HepG2 (cell line): Measurements from ENCODE around the gene UBAP1L. TPM values are rescaled to one million over a fixed set of nuclear protein-coding genes. Genes with fewer than 3 reads are reported as not detected.

Source experiments
- ATAC-seq: fragments of 200-7000 bp; cut with Tn5 transposase; 3 replicates; pipeline ENCODE4 v1.9.1; 2020; ENCODE audit warnings: mild to moderate bottlenecking, moderate library complexity
- BruUV-seq: library from RNA; stranded (reverse); fragments of 400-500 nt; replicated peaks from 2 replicates; lab custom pipeline; 2021; lab: Mats Ljungman, UMichigan
- CTCF ChIA-PET: fragments of 300-600 bp; formaldehyde crosslinking; extraction: SDS; loops from one replicate; lab custom pipeline; 2021; ENCODE audit warnings: low total read pairs, inconsistent platforms, low intra/inter-chr PET ratio; lab: Yijun Ruan, JAX
- POLR2A ChIA-PET: fragments of 350-600 bp; sonication (Branson Sonifier 250); formaldehyde crosslinking; loops from one replicate; lab custom pipeline; 2020; ENCODE audit warnings: antibody characterized with exemption, inconsistent platforms; lab: Yijun Ruan, JAX
- DNase-seq: peaks from one replicate; pipeline ENCODE4 v3.0.0-alpha.2; 2015; ENCODE audit warnings: low spot score
- FAIRE-seq: peaks from 3 replicates; lab custom pipeline; 2011; peaks lifted over from hg19 to GRCh38; lab: Jason Lieb, UNC
- H2AFZ ChIP-seq: one replicate; pipeline ENCODE4 v1.6.1; 2011; ENCODE audit warnings: low read length, inconsistent platforms
- H3K27ac ChIP-seq: fragments of 300-600 bp; 3 replicates; pipeline ENCODE4 v1.8.0; 2011; ENCODE audit warnings: mixed run types, mild to moderate bottlenecking, mixed read lengths, low read length, inconsistent platforms; ENCODE audit not compliant: insufficient read depth; ENCODE audit errors: extremely low read length
- H3K27me3 ChIP-seq, 2 experiments: fragments of 200-600 bp in 1 of 2; 2 replicates in 1 of 2; 3 replicates in 1 of 2; pipeline versions ENCODE4 v1.6.0 to v1.8.0; 2011; ENCODE audit warnings: low read length in 2 of 2, mild to moderate bottlenecking in 2 of 2, moderate library complexity in 2 of 2, inconsistent platforms in 1 of 2; ENCODE audit not compliant: insufficient read depth in 2 of 2, control insufficient read depth in 1 of 2
- H3K36me3 ChIP-seq, 2 experiments: fragments of 200-600 bp in 1 of 2; replicated peaks in 1 of 2; 2 replicates in 1 of 2; 3 replicates in 1 of 2; pipeline versions ENCODE4 v1.5.1 to v1.8.0; 2011; ENCODE audit warnings: low read length in 2 of 2, inconsistent platforms in 1 of 2; ENCODE audit not compliant: insufficient read depth in 2 of 2, control insufficient read depth in 1 of 2
- H3K4me1 ChIP-seq: 2 replicates; pipeline ENCODE4 v1.5.1; 2012; ENCODE audit warnings: low read length, inconsistent platforms; ENCODE audit not compliant: insufficient read depth
- H3K4me2 ChIP-seq: 2 replicates; pipeline ENCODE4 v1.6.0; 2011; ENCODE audit warnings: low read depth, low read length, inconsistent platforms
- H3K4me3 ChIP-seq, 3 experiments: fragments of 200-600 bp in 1 of 3; sonication (generic), shearing (Covaris generic) in 1 of 3; replicated peaks in 1 of 3; 2 replicates each; pipeline ENCODE4 v1.5.1; 2011 to 2016; ENCODE audit warnings: low read length in 3 of 3, inconsistent platforms in 2 of 3, low read depth in 2 of 3, mild to moderate bottlenecking in 2 of 3, control low read depth in 1 of 3, mixed read lengths in 1 of 3; ENCODE audit not compliant: insufficient read depth in 1 of 3
- H3K79me2 ChIP-seq: one replicate; pipeline ENCODE4 v1.6.1; 2011; ENCODE audit warnings: low read length, inconsistent platforms; ENCODE audit not compliant: insufficient read depth
- H3K9ac ChIP-seq: 2 replicates; pipeline ENCODE4 v1.6.0; 2011; ENCODE audit warnings: mild to moderate bottlenecking, low read depth, low read length, inconsistent platforms; ENCODE audit not compliant: insufficient read depth
- H3K9me3 ChIP-seq: 2 replicates; pipeline ENCODE4 v1.5.1; 2012; ENCODE audit warnings: mild to moderate bottlenecking, low read length
- H4K20me1 ChIP-seq: 2 replicates; pipeline ENCODE4 v1.6.0; 2011; ENCODE audit warnings: inconsistent platforms, mild to moderate bottlenecking, low read length, moderate library complexity; ENCODE audit not compliant: insufficient read depth
- CENPX ChIP-seq: sonication (generic); formaldehyde crosslinking; IDR thresholded peaks from 2 replicates; pipeline ENCODE4 v1.9.0; 2021; ENCODE audit warnings: mild to moderate bottlenecking, missing genetic modification reagents, moderate library complexity
- E2F1 ChIP-seq: sonication (generic); formaldehyde crosslinking; IDR thresholded peaks from 2 replicates; pipeline ENCODE4 v1.5.0; 2020; ENCODE audit warnings: missing genetic modification reagents
- JUN ChIP-seq: sonication (generic); formaldehyde crosslinking; IDR thresholded peaks from 2 replicates; pipeline ENCODE4 v1.4.0; 2020; ENCODE audit warnings: mild to moderate bottlenecking, missing genetic modification reagents
- PRDM10 ChIP-seq: sonication (generic); formaldehyde crosslinking; IDR thresholded peaks from 2 replicates; pipeline ENCODE4 v1.4.0; 2020; ENCODE audit warnings: low read depth, missing genetic modification reagents
- SALL1 ChIP-seq: sonication (generic); formaldehyde crosslinking; IDR thresholded peaks from 2 replicates; pipeline ENCODE4 v1.8.0; 2022; ENCODE audit warnings: mild to moderate bottlenecking, missing genetic modification reagents
- YEATS4 ChIP-seq: sonication (generic); formaldehyde crosslinking; IDR thresholded peaks from 2 replicates; pipeline ENCODE4 v1.4.0; 2020; ENCODE audit warnings: missing genetic modification reagents, borderline replicate concordance
- ZNF484 ChIP-seq: sonication (generic); formaldehyde crosslinking; IDR thresholded peaks from 2 replicates; pipeline ENCODE4 v1.5.1; 2020; ENCODE audit warnings: mild to moderate bottlenecking, low read depth, missing genetic modification reagents, borderline replicate concordance
- ZNF513 ChIP-seq: sonication (generic); formaldehyde crosslinking; conservative IDR thresholded peaks from 2 replicates; pipeline ENCODE4 v1.5.0; 2020; ENCODE audit warnings: missing genetic modification reagents
- ZNF703 ChIP-seq: sonication (generic); formaldehyde crosslinking; IDR thresholded peaks from 2 replicates; pipeline ENCODE4 v1.5.1; 2020; ENCODE audit warnings: missing genetic modification reagents, mild to moderate bottlenecking, moderate library complexity, borderline replicate concordance
- WGBS: methylation state at CpG from one replicate; pipeline ENCODE4 v1.1.6; 2017; ENCODE audit warnings: low lambda C conversion rate; 5-methylcytosine and 5-hydroxymethylcytosine counted together
- in situ Hi-C: cut with HindIII; loops from 2 replicates; pipeline ENCODE4 v1.10.0; 2017; ENCODE audit warnings: low pct_unique_long_range_greater_than_20kb; ENCODE audit not compliant: extremely low pct_ligation_motif_present
- intact Hi-C: fragments of 100-400 bp; cut with micrococcal nuclease; formaldehyde crosslinking; loops from one replicate; pipeline ENCODE4 v1.10.0; 2022; ENCODE audit not compliant: unreplicated experiment
- polyA plus RNA-seq, 8 experiments: library from polyadenylated mRNA; depleted of rRNA in 3 of 8; stranded (reverse) in 7 of 8; unstranded in 1 of 8; fragments of >200 nt; fragmentation: Illumina TruSeq in 4 of 8; extraction: Trizol in 4 of 8; gene quantifications; 2 replicates each; pipeline versions ENCODE4 v1.2.1 to v1.2.3, GENCODE V29; 2011 to 2016; ENCODE audit warnings: low read depth in 4 of 8, missing spikeins in 1 of 8, mixed read lengths in 1 of 8; ENCODE audit not compliant: insufficient read depth in 1 of 8
- total RNA-seq, 5 experiments: library from RNA; depleted of rRNA; stranded (reverse); fragments of >200 nt; fragmentation: Illumina TruSeq; extraction: Trizol; gene quantifications; 2 replicates each; pipeline ENCODE4 v1.2.3, GENCODE V29; 2016; ENCODE audit warnings: low read depth in 1 of 5

Gene UBAP1L
- total and polyA plus RNA-seq, 2 of the 13 experiments (the other 11 are each of a cell fraction or from before 2014, with no cell fraction given): 0.86 to 1.4 TPM

GRCh38 chr15:65164139-65164538 lies 49.1 kb upstream of the UBAP1L start (continued):
- TF ChIP-seq ZNF703 (CRISPR knock-in tag) (no peak), JUN (no peak), YEATS4 (CRISPR knock-in tag) (no peak), E2F1 (CRISPR knock-in tag) (no peak), CENPX (no peak), ZNF484 (CRISPR knock-in tag) (no peak), ZNF513 (CRISPR knock-in tag) (no peak), SALL1 (CRISPR knock-in tag) (no peak)

GRCh38 chr15:65163041-65163440 lies 48.0 kb upstream of the UBAP1L start:
- Histone ChIP-seq H3K4me2 (no peak overlapping the region), H3K79me2 (no peaks in the 10 kb centered on the region), H3K27me3 (no peaks in the 10 kb centered on the region), H3K4me3 (no peak overlapping the region), H3K4me1 (no peaks in the 10 kb centered on the region), H3K9me3 (no peaks in the 10 kb centered on the region), H3K9ac (no peak overlapping the region), H4K20me1 (no peaks in the 10 kb centered on the region), H2AFZ (no peak overlapping the region), H3K36me3 (peaks cover 11 to 59% of the 10 kb centered on the region in 2 experiments), H3K27ac (no peak overlapping the region)
- ChIA-PET POLR2A (no interaction called here), CTCF (no interaction called here)
- in situ Hi-C loops: no loop called here
- FAIRE-seq (no peak), DNase-seq (no peak), ATAC-seq (no peak)
- no TSS peak for BruUV-seq
- 100% methylated on average over 4 of the region's 4 CpGs for WGBS
- intact Hi-C loops: no loop called here
- no peak for TF ChIP-seq PRDM10
